A673 (cell line): Measurements from ENCODE around the gene RAB6C.
"Not testable (repeated sequence)": the region's sequence is repeated elsewhere in the genome, so short reads cannot be mapped to it uniquely, and the experiment has no call there.

Source experiments
- EZH2 ChIP-seq: fragments of 200-600 bp; sonication (generic); IDR thresholded peaks from 2 replicates; pipeline ENCODE4 v1.6.1; 2017; ENCODE audit warnings: borderline replicate concordance, low read depth, mild to moderate bottlenecking, mixed read lengths, antibody characterized with exemption, low read length; ENCODE audit not compliant: poor library complexity, severe bottlenecking
- TF ChIP-seq, protein P1 (sequence below): fragments of 300-800, 200-600 bp; sonication (generic); conservative IDR thresholded peaks from 2 replicates; pipeline ENCODE4 v1.5.1; 2017; ENCODE audit warnings: low read depth, mild to moderate bottlenecking, antibody characterized with exemption, low read length, moderate library complexity, mixed read lengths

DNA sequence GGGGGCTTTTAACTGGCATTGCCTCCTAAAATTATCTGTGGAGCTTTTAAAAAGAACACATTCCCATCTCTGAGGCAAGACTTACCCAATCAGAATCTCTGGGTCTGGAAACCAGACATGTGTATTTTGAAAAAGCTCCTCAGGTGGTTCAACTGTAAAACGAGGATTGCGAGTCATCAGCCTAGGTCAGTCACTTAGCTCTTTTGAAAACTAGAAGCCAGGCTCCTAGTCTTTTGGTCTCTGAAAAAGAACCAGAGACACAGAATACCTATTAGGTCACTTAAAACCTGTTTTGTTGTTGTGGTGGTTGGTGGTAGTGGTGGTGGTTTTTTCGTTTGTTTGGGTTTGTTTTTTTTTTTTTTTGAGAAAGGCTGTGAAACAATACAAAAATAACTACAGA is 2.5 kb upstream of the RAB6C start:
- TF ChIP-seq, protein P1, sequence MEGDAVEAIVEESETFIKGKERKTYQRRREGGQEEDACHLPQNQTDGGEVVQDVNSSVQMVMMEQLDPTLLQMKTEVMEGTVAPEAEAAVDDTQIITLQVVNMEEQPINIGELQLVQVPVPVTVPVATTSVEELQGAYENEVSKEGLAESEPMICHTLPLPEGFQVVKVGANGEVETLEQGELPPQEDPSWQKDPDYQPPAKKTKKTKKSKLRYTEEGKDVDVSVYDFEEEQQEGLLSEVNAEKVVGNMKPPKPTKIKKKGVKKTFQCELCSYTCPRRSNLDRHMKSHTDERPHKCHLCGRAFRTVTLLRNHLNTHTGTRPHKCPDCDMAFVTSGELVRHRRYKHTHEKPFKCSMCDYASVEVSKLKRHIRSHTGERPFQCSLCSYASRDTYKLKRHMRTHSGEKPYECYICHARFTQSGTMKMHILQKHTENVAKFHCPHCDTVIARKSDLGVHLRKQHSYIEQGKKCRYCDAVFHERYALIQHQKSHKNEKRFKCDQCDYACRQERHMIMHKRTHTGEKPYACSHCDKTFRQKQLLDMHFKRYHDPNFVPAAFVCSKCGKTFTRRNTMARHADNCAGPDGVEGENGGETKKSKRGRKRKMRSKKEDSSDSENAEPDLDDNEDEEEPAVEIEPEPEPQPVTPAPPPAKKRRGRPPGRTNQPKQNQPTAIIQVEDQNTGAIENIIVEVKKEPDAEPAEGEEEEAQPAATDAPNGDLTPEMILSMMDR = not testable (repeated sequence)
- TF ChIP-seq EZH2 = not testable (repeated sequence)
